Measurements from ENCODE around the gene GALNT9.

Gene GALNT9

GRCh38 chr12:132194556-132194955, 134.8 kb downstream of the GALNT9 start:
- DNase-seq: no peak

GRCh38 chr12:132194056-132194455, 135.3 kb downstream of the GALNT9 start:
- DNase-seq: no peak

- DNase-seq: no peak
Measured at GRCh38 chr12:132191715-132192553, 137.5 kb downstream of the GALNT9 start.

- no peak for DNase-seq
Measured at GRCh38 chr12:132190834-132191500, 138.4 kb downstream of the GALNT9 start.

- DNase-seq: peak; percentile 76
Measured at GRCh38 chr12:132190012-132190755, 139.2 kb downstream of the GALNT9 start.

- peak; percentile 82 for DNase-seq
Measured at GRCh38 chr12:132189378-132190011, 139.9 kb downstream of the GALNT9 start.

GRCh38 chr12:132188916-132189325, 140.5 kb downstream of the GALNT9 start:
- no peak for DNase-seq

GRCh38 chr12:132188451-132188901, 140.9 kb downstream of the GALNT9 start:
- peak; percentile 34 for DNase-seq

- no peak for DNase-seq
Measured at GRCh38 chr12:132187646-132188450, 141.5 kb downstream of the GALNT9 start.

- DNase-seq: no peak
Measured at GRCh38 chr12:132186857-132187620, 142.3 kb downstream of the GALNT9 start.

GRCh38 chr12:132186208-132186856, 143.1 kb downstream of the GALNT9 start:
- DNase-seq: no peak

- DNase-seq: no peak
Measured at GRCh38 chr12:132185705-132186104, 143.7 kb downstream of the GALNT9 start.

GRCh38 chr12:132182711-132183365, 146.6 kb downstream of the GALNT9 start:
- no peak for DNase-seq

- DNase-seq: no peak
Measured at GRCh38 chr12:132182206-132182710, 147.1 kb downstream of the GALNT9 start.

- no peak for DNase-seq
Measured at GRCh38 chr12:132181570-132182200, 147.7 kb downstream of the GALNT9 start.

GRCh38 chr12:132180648-132181546, 148.5 kb downstream of the GALNT9 start:
- no peak for DNase-seq

- DNase-seq: no peak
Measured at GRCh38 chr12:132179431-132180362, 149.7 kb downstream of the GALNT9 start.

Measured in retina (tissue), 1 donor.